ENCODE results near the gene USP48. TPM values are rescaled to one million over a fixed set of nuclear protein-coding genes. Genes with fewer than 3 reads are reported as not detected.

The USP48 gene
- total RNA-seq, 1 donor from 2014 or later: 97.3 TPM

- Mint-ChIP-seq H3K36me3 (ENCODE audit: low read depth) (peaks cover 74% of the 10 kb centered on the region), H3K27ac (no peak overlapping the region), H3K4me3 (no peak overlapping the region), H3K9me3 (no peaks in the 10 kb centered on the region), H3K4me1 (peaks cover 11% of the 10 kb centered on the region), H3K27me3 (no peaks in the 10 kb centered on the region)
- ATAC-seq (ENCODE audit: low read depth) (no peak), DNase-seq (no peak)
- ChIA-PET CTCF (interaction anchor here (2.4 kb wide), 1 partner anchor 78 kb away, joined by 10 read pairs; the partner anchor contains the start of gene USP48), POLR2A (interaction anchor here (2.5 kb wide), 1 partner anchor 78 kb away, joined by 7 read pairs; the partner anchor contains the start of gene USP48)
- intact Hi-C loops (cut with micrococcal nuclease): loop anchor here (10.0 kb wide), 1 partner anchor 321 kb away; no protein-coding TSS in a partner anchor
- no peak for TF ChIP-seq CTCF (IDR thresholded peaks at IDR 0.05)
Observed at GRCh38 chr1:21704145-21704544, 78.8 kb downstream of the USP48 start.

DNA sequence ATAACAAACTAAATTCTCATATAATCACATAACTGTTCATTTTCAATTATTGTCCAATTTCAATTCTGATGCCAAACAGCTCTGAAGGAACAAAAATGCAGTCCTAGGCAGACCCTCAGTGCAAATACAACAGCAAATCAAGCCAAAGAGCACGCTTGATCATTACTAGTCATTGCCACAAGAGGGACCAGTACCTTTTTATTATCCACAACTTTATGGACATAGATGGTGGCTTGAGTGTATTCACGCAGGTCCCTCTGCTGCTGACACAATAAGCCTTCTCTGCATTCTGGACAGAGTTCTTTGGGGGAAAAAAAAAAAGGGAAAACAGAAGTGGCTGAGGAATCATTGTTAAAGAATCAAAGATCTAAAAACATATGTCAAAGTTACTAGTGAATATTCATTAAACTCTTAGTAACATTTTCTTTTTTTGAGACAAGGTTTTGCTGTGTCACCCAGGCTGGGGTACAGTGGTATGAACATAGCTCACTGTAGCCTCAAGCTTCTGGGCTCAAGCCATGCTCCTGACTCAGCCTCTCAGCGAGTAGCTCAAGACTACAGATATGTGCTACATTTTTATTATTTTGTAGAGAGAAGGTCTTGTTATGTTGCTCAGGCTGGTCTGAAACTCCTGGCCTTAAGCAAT, 79.5 kb downstream of the USP48 start:
- Mint-ChIP-seq H3K4me1 (peaks cover 11% of the 10 kb centered on the region), H3K27ac (no peak overlapping the region), H3K27me3 (no peaks in the 10 kb centered on the region), H3K9me3 (no peaks in the 10 kb centered on the region), H3K36me3 (ENCODE audit: low read depth) (peaks cover 80% of the 10 kb centered on the region), H3K4me3 (no peak overlapping the region)
- ChIA-PET CTCF (interaction anchor here (2.4 kb wide), 1 partner anchor 79 kb away, joined by 10 read pairs; the partner anchor contains the start of gene USP48), POLR2A (interaction anchor here (2.5 kb wide), 1 partner anchor 79 kb away, joined by 7 read pairs; the partner anchor contains the start of gene USP48)
- no peak for DNase-seq
- no peak for ATAC-seq (ENCODE audit: low read depth)
- no peak for TF ChIP-seq CTCF (IDR thresholded peaks at IDR 0.05)
- intact Hi-C loops (cut with micrococcal nuclease): loop anchor here (1.0 to 10.0 kb wide), 2 partner anchors 261 to 321 kb away; no protein-coding TSS in a partner anchor

- no peak for ATAC-seq (ENCODE audit: low read depth)
- Mint-ChIP-seq H3K4me1 (peaks cover 11% of the 10 kb centered on the region), H3K27ac (no peak overlapping the region), H3K36me3 (ENCODE audit: low read depth) (peaks cover 83% of the 10 kb centered on the region), H3K4me3 (no peak overlapping the region), H3K9me3 (no peaks in the 10 kb centered on the region), H3K27me3 (no peaks in the 10 kb centered on the region)
- TF ChIP-seq CTCF (IDR thresholded peaks at IDR 0.05): no peak
- POLR2A ChIA-PET: interaction anchor here (2.5 kb wide), 1 partner anchor 80 kb away, joined by 7 read pairs; the partner anchor contains the start of gene USP48
- CTCF ChIA-PET: interaction anchor here (2.4 kb wide), 1 partner anchor 80 kb away, joined by 10 read pairs; the partner anchor contains the start of gene USP48
- DNase-seq: no peak
- intact Hi-C loops (cut with micrococcal nuclease): loop anchor here (1.0 to 10.0 kb wide), 2 partner anchors 262 to 322 kb away; no protein-coding TSS in a partner anchor
Observed at GRCh38 chr1:21702780-21703179, 80.2 kb downstream of the USP48 start.

GRCh38 chr1:21701401-21701800, 81.5 kb downstream of the USP48 start:
- no peak overlapping the region for H3K4me3 Mint-ChIP-seq
- H3K4me1 Mint-ChIP-seq: peaks cover 3% of the 10 kb centered on the region
- ATAC-seq (ENCODE audit: low read depth): no peak
- POLR2A ChIA-PET: no interaction called here
- no peak overlapping the region for H3K27ac Mint-ChIP-seq
- intact Hi-C loops (cut with micrococcal nuclease): loop anchor here (10.0 kb wide), 1 partner anchor 323 kb away; no protein-coding TSS in a partner anchor
- CTCF ChIA-PET: no interaction called here
- no peak for TF ChIP-seq CTCF (IDR thresholded peaks at IDR 0.05)
- peaks cover 82% of the 10 kb centered on the region for H3K36me3 Mint-ChIP-seq (ENCODE audit: low read depth)
- H3K27me3 Mint-ChIP-seq: no peaks in the 10 kb centered on the region
- no peak for DNase-seq
- no peaks in the 10 kb centered on the region for H3K9me3 Mint-ChIP-seq

DNA sequence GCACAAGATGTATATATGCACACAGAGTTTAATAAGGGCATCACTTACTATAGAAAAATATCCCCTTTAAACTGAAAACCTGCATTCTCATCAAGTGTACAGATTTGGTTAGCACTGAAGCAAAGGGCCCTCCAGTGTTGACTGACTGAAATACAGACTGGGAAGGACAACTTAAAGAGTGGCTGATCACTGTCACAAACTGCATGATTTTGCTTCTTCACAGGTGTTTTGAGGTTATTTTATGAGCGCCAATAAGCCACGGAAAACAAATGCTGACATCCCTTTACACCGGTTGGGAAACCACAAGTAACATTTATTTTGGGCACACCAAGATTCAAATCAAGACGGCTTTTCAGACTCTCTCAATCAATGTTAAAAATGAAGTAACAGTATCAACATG, 82.9 kb downstream of the USP48 start:
- ATAC-seq (ENCODE audit: low read depth): no peak
- Mint-ChIP-seq H3K36me3 (ENCODE audit: low read depth) (peaks cover 78% of the 10 kb centered on the region), H3K27ac (no peak overlapping the region), H3K27me3 (no peaks in the 10 kb centered on the region), H3K9me3 (no peaks in the 10 kb centered on the region), H3K4me3 (no peak overlapping the region), H3K4me1 (no peaks in the 10 kb centered on the region)
- ChIA-PET CTCF (no interaction called here), POLR2A (no interaction called here)
- intact Hi-C loops (cut with micrococcal nuclease): loop anchor here (10.0 kb wide), 1 partner anchor 325 kb away; no protein-coding TSS in a partner anchor
- no peak for TF ChIP-seq CTCF (IDR thresholded peaks at IDR 0.05)
- DNase-seq: no peak
